ENCODE results near the gene TBL2.

GRCh38 chr7:73567140-73567539 is 11.2 kb downstream of the TBL2 start:
- TF ChIP-seq TSHZ2 (CRISPR knock-in tag; IDR thresholded peaks at IDR 0.05) (no peak), ZFP3 (CRISPR knock-in tag; IDR thresholded peaks at IDR 0.05) (no peak), GLIS3 (CRISPR knock-in tag; IDR thresholded peaks at IDR 0.05) (no peak), CSRNP3 (CRISPR knock-in tag; IDR thresholded peaks at IDR 0.05) (no peak), PPARA (CRISPR knock-in tag; IDR thresholded peaks at IDR 0.05; ENCODE audit: borderline replicate concordance) (no peak), PATZ1 (CRISPR knock-in tag; IDR thresholded peaks at IDR 0.05; ENCODE audit: borderline replicate concordance) (no peak), ZNF8 (CRISPR knock-in tag; IDR thresholded peaks at IDR 0.05) (no peak), OSR1 (CRISPR knock-in tag; IDR thresholded peaks at IDR 0.05) (no peak), TOX (CRISPR knock-in tag; IDR thresholded peaks at IDR 0.05; ENCODE audit: borderline replicate concordance) (no peak), ZNF565 (CRISPR knock-in tag; conservative IDR thresholded peaks at IDR 0.05; ENCODE audit: low read depth) (no peak), RARB (CRISPR knock-in tag; IDR thresholded peaks at IDR 0.05) (no peak)
- TF ChIP-seq, protein P1, sequence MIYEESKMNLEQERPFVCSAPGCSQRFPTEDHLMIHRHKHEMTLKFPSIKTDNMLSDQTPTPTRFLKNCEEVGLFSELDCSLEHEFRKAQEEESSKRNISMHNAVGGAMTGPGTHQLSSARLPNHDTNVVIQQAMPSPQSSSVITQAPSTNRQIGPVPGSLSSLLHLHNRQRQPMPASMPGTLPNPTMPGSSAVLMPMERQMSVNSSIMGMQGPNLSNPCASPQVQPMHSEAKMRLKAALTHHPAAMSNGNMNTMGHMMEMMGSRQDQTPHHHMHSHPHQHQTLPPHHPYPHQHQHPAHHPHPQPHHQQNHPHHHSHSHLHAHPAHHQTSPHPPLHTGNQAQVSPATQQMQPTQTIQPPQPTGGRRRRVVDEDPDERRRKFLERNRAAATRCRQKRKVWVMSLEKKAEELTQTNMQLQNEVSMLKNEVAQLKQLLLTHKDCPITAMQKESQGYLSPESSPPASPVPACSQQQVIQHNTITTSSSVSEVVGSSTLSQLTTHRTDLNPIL (CRISPR knock-in tag; IDR thresholded peaks at IDR 0.05; ENCODE audit: low read depth), result no peak
